ENCODE results near the gene MCM3AP. TPM values are rescaled to one million over a fixed set of nuclear protein-coding genes. Genes with fewer than 3 reads are reported as not detected.
"Not testable (repeated sequence)": the region's sequence is repeated elsewhere in the genome, so short reads cannot be mapped to it uniquely, and the experiment has no call there.

Gene MCM3AP
- total RNA-seq, 1 donor from 2014 or later = 82.7 TPM

GRCh38 chr21:46268371-46268770, 17.0 kb downstream of the MCM3AP start:
- DNase-seq = no peak

- no peak for DNase-seq
These were observed 18.5 kb downstream of the MCM3AP start for GRCh38 chr21:46266946-46267345.

DNA sequence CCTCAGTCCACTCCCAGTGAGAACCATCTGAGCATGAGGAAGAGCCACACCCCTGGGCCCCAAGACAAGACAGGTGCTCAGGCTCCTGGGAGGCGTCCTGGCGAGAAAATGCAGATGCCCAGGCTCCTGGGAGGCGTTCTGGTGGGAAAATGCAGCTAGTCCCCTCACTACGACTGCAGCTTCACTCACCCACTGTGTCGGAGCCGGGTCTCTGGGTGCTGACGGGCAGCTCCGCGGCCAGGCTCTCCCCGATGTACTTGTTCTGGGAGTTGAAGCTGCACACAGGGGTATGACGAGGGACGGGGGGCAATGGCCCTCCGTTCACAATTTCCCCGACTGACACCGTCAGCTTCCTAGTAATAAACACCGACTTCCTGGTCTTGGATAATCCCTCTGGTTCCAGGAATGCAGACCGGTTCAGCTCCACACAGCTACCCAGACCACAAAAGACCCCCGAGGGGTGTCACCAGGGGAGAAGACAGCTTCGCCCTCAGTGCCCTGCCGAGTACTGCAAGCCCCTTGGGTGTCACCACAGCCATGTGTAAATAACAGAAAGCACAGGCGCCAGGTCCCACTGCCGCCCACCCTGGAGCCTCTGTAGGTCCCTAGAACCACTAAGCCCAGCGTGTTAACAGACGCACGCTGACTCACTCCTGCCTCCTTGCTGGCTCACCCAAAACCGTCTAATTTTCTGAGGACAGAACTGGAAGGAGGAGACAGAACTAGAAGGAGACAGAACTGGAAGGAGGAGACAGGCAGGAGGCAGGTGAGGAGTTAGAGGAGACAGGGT, 19.5 kb downstream of the MCM3AP start:
- no peak for DNase-seq

DNA sequence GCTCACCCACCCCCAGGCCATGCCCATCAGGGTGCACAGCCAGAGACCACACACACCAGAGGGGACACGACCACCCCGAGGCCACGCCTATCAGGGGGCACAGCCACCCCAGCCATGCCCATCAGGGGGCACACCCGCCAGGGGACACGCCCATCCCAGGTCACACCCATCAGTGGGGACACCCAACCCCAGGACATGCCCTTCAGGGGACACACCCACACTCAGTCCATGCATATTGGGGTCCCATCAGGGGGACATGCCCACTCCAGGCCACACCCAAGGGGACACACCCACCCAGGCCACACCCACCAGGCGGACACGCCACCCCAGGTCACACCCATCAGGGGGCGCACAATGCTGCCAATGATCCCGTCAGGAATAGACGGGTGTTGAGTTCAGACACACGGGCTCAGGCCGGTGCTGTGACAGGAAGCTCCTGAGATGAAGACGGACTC, 20.7 kb downstream of the MCM3AP start:
- DNase-seq = no peak

DNA sequence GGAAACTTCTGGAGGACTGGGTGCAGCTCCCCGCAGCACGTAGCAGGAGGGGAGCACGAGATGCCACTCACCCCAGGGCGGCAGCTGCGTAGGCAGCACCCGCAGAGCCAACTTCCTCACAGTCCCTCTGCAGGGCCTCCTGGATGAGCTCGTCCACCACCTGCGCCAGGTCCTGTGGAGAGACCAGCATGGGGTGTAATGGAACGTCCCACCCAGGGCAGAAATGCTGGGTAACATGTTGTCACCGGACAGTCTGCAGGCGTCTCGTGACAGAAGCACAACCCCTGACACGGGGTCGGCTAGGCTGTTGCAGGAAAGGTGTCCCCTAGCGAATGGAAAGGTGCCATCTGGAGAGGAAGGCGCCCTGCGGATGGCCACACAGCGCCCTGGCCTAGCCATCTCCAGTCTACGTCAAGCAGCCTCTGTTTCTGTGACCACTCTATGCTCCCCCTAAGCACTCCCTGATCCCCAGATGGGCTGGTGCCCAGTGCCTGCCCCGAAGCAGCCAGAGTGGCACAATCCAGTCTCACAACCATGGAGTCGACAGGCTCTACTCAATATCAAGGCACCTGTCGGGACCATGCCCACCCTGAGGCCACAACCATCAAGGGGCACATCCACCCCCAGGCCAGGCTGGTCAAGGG, 21.2 kb downstream of the MCM3AP start:
- no peak for DNase-seq

DNA sequence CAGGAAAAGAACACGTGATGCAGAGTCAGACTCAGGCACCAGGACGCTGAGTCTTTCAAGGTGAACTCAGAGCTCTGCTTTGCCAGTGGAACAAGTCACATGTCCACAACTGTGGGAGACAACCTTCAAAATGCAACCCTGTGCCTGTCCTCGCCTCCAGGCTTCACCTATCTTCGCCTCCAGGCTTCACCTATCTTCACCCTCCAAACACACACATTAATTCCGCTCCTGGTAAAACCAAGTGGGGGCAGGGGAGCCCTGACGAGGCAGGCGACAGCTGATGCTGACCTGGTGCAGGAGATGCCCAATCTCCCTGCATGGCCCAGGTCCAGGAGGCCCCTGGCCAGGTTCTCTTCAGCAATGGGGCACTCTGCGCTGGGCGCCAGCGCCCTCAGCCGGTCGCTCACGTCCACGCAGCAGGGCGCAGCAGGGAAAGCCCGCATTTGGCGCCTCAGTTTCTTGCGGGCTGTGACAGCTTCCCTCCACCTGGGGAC, 28.9 kb downstream of the MCM3AP start:
- DNase-seq = no peak

- DNase-seq = no peak
These were observed 29.6 kb downstream of the MCM3AP start for GRCh38 chr21:46255758-46256337.

GRCh38 chr21:46255166-46255565, 30.2 kb downstream of the MCM3AP start:
- no peak for DNase-seq

DNA sequence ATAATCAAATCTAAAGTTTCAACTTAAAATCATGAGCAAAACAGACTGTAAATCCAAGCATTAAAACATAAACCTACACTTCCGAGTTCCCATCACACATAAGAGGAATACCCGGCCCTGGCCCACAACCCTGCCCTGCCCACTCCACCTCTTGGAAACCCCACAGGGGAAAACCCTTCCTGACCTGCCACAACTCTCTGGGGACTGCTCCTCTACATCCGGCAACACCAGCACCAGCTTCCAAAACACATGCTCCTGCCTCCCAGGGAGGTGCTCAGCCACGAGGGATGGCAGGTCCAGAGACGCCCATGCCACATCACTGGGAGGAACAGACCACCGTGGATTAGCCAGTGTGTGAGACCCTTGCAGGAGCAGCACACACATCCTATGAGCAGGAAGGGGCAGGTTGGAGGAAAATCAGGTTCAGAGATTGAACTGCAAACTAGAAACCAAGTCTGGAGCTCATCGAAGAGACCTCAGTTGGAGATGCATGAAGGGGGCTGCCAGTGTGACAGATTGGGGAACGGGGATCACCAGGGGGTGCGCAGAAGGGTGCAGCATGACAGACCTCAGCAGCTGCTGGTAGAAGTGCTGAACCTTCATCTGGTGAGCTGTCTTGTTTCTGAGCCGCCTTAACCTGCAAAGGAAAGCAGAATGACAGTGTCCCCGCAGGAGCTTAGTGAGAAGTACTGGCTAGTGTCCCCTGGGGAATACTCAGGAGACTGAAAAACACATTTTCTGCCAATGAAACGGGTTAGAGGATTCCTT, 31.0 kb downstream of the MCM3AP start:
- DNase-seq = no peak

DNA sequence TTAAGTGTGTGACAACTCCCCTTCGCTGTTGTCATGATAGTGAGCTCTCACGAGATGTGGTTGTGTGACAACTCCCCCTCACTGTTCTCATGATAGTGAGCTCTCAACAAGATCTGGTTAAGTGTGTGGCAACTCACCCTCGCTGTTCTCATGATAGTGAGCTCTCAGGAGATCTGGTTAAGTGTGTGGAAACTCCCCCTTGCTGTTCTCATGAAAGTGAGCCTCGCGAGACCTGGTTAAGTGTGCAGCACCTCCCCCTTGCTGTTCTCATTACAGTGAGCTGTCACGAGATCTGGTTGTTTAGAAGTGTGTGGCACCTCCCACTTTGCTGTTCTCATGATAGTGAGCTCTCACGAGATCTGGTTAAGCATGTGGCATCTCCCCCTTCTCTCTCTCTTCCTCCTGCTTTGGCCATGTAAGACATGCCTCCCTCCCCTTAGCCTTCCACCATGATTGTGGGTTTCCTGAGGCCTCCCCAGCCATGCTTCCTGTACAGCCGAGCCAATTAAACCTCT, 31.7 kb downstream of the MCM3AP start:
- no peak for DNase-seq

DNA sequence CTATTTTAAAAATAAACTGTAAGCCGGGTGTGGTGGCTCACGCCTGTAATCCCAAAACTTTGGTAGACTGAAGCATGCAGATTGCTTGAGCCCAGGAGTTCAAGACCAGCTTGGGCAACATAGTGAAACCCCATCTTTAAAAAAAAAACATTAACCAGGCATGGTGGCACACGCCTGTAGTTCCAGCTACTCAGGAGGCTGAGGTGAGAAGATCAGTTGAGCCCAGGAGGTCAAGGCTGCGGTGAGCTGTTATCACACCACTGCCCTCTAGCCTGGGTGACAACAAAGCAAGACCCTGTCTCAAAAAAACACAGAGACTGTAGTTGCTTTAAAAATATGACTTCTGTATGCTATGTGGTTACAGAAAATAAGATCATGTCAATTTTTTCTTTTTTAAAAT, 32.6 kb downstream of the MCM3AP start:
- DNase-seq = no peak

DNA sequence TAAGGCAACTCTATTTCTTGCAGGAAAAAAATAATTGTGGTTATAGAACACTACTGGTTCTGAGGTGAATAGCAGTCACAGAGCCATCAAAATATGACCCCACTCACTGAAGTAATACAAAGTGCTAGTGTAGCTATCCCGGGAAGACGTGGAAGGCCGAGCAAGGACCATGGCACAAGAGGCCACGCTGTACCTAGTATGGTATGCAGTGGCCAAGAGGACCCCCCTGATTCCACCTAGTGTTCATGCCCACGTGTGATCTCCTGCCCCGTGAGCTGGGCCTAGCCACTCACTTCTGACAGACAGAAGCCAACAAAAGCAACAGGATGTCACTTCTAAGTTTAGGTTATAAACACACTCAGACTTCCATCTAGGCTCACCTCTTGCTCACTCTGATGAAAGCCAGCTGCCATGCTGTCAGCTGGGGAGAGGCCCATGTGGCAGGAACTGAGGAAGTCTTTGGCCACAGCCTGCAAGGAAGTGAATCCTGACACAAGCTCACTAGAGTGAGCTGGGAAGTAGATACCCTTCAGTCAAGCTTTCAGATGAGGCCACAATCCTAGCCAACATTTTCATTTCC, 35.2 kb downstream of the MCM3AP start:
- DNase-seq = no peak

GRCh38 chr21:46248827-46249226, 36.6 kb downstream of the MCM3AP start:
- no peak for DNase-seq

- DNase-seq = no peak
These were observed 37.0 kb downstream of the MCM3AP start for GRCh38 chr21:46248422-46248782.

GRCh38 chr21:46247699-46248421, 37.6 kb downstream of the MCM3AP start:
- DNase-seq = no peak

DNA sequence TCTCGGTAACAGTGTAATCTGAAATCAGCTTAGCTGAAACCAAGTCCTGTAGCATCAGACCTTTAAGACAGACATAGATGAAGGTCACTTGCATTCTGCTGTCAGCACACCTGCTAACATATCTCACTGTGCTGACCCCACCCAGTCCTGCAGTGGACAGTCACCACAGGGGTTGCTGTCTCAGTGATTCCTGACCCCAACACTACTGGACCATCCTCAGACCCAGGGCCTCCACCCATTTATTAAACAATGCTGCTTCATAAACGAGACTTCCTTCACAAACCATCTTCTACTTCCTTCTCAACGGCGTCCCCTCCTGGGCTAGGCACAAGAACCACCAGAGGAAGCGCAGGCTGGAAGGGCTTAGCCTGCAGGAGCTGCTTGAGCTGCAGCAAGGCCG, 39.1 kb downstream of the MCM3AP start:
- no peak for DNase-seq

DNA sequence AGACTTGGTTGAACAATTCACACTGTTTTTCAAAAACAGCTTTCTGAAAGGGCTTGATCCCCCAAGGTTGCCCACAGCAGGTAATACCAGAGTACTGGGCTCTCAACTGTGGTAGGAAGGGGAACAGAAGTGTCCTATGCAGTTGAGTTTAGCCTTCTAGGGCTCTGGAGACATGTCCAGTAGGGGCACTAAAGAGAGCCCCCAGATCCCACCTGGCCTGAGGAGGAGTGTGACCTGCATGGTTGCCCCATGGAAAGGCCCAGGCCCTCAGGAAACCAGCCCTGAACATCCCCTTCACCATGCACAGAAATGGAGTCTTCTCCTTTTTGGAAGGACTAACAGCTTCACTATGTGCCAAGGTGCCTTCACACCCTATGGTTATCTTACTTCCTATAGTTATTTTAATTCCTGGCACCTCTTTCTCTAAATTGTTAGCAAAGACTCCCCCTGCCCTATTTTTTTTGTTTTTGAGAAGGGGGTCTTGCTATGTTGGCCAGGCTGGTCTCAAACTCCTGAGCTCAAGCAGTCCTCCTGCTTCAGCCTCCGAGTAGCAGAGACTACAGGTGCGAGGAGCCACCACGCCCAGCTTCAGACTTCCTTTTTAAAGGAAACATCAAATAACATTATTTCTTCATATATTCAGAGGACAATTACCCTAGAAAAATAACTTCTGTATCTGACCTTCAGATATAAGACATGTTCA, 40.0 kb downstream of the MCM3AP start:
- DNase-seq = no peak

DNA sequence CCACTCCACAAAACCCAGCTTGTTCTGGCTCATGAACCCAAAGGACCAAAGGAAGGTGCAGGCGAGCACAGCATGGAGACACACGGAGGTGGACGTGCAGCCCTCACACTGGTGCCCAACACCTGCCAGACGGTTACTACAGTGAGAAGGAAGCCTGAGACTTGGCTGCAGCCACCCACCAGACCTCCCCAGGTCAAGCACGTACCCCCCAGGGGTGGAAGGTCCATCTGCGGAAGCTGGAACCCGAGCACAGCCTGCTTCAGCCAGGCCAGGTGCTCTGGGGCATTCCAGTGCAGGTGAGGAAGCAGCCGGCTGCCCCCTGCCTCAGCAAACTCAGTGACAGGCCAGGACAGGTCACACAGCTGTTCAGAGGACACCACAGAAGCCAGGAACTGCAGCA, 40.8 kb downstream of the MCM3AP start:
- DNase-seq = no peak

- no peak for DNase-seq
These were observed 41.5 kb downstream of the MCM3AP start for GRCh38 chr21:46243960-46244361.

DNA sequence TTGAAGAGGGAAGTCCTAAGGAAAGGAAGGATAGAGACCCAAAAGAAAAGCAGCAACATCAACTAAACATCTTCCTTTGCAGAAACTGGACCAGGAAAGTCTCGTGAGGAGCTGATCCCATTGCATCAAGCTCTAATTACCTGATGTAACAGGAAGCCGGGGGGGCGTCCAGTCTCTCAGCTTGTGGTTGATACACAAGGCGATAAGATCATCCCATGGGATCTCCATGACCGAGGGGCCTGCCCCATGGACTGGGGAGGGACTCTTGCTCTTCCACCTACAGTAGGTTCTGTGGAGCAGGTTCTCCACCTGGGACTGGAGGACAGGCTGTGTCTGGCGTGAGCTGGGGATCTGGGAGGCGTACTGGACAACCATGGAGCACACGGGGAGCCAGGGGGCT, 42.1 kb downstream of the MCM3AP start:
- no peak for DNase-seq

GRCh38 chr21:46241577-46241976, 43.8 kb downstream of the MCM3AP start:
- not testable (repeated sequence) for DNase-seq
